AG04450 (cell line): ENCODE results near the gene FURIN. TPM values are rescaled to one million over a fixed set of nuclear protein-coding genes. Genes with fewer than 3 reads are reported as not detected.
"Not testable (repeated sequence)": the region's sequence is repeated elsewhere in the genome, so short reads cannot be mapped to it uniquely, and the experiment has no call there.

Experiments
- CTCF ChIA-PET: fragments of 300-600, 350-600 bp; formaldehyde crosslinking; extraction: SDS; loops from one replicate; lab custom pipeline; 2022; ENCODE audit warnings: antibody characterized with exemption, inconsistent platforms; lab: Charles Lee
- POLR2A ChIA-PET: fragments of 350-600 bp; formaldehyde crosslinking; extraction: SDS; loops from one replicate; lab custom pipeline; 2021; ENCODE audit warnings: antibody characterized with exemption, inconsistent platforms; lab: Yijun Ruan, JAX
- DNase-seq: peaks from one replicate; pipeline ENCODE4 v3.0.0-alpha.2; 2011; ENCODE audit warnings: low read depth, low spot score
- H3K27ac ChIP-seq: one replicate; pipeline ENCODE4 v1.5.1; 2012; ENCODE audit warnings: low read depth, low read length, control low read depth
- H3K27me3 ChIP-seq: one replicate; pipeline ENCODE4 v1.6.0; 2012; ENCODE audit warnings: low read length; ENCODE audit not compliant: control insufficient read depth, insufficient read depth
- H3K4me3 ChIP-seq: 2 replicates; pipeline ENCODE4 v1.5.1; 2011; ENCODE audit warnings: mild to moderate bottlenecking, low read depth, low read length, control low read depth
- H3K9me3 ChIP-seq: 2 replicates; pipeline ENCODE4 v1.5.1; 2012; ENCODE audit warnings: low read length; ENCODE audit not compliant: control insufficient read depth, insufficient read depth
- polyA plus RNA-seq: library from polyadenylated mRNA; depleted of rRNA; stranded (reverse); fragments of >200 nt; gene quantifications from 2 replicates; pipeline ENCODE4 v1.2.3, GENCODE V29; 2011
- TF ChIP-seq, protein P1 (sequence below): IDR thresholded peaks from 2 replicates; pipeline ENCODE4 v1.5.1; 2011; ENCODE audit warnings: low read depth, low read length, control low read depth, inconsistent platforms

Gene FURIN
- polyA plus RNA-seq, 1 experiment = 14.0 TPM

DNA sequence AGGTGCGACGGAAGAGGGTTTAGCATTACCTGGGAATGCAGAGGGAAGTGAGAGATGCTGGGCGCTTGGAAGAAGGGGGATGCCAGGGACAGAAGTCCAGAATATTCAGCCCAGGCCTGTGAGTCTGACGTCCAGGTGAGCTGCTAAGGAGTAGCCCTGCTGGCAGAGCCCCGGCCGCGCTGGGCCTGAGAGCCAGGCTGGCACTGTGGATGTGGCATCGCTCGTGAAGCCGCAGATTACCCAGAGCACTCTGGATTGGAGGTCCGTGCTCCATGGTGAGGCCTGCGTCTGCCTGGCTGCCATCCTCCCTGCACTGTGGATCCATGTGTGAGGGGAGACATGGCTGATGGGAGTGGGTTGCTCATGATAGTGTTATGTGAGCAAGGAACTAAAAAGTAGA lies 49.2 kb downstream of the FURIN start:
- no peak overlapping the region for H3K27ac ChIP-seq
- no peaks in the 10 kb centered on the region for H3K27me3 ChIP-seq
- CTCF ChIA-PET = interaction anchor here (3.0 kb wide), 1 partner anchor 15 kb away, joined by 22 read pairs; the partner anchor contains the start of gene HDDC3
- H3K4me3 ChIP-seq = no peak overlapping the region
- no peak for DNase-seq
- POLR2A ChIA-PET = interaction anchor here (1.6 kb wide), 1 partner anchor 17 kb away, joined by 3 read pairs; the partner anchor contains the start of gene UNC45A
- no peaks in the 10 kb centered on the region for H3K9me3 ChIP-seq
- TF ChIP-seq, protein P1, sequence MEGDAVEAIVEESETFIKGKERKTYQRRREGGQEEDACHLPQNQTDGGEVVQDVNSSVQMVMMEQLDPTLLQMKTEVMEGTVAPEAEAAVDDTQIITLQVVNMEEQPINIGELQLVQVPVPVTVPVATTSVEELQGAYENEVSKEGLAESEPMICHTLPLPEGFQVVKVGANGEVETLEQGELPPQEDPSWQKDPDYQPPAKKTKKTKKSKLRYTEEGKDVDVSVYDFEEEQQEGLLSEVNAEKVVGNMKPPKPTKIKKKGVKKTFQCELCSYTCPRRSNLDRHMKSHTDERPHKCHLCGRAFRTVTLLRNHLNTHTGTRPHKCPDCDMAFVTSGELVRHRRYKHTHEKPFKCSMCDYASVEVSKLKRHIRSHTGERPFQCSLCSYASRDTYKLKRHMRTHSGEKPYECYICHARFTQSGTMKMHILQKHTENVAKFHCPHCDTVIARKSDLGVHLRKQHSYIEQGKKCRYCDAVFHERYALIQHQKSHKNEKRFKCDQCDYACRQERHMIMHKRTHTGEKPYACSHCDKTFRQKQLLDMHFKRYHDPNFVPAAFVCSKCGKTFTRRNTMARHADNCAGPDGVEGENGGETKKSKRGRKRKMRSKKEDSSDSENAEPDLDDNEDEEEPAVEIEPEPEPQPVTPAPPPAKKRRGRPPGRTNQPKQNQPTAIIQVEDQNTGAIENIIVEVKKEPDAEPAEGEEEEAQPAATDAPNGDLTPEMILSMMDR = no peak

DNA sequence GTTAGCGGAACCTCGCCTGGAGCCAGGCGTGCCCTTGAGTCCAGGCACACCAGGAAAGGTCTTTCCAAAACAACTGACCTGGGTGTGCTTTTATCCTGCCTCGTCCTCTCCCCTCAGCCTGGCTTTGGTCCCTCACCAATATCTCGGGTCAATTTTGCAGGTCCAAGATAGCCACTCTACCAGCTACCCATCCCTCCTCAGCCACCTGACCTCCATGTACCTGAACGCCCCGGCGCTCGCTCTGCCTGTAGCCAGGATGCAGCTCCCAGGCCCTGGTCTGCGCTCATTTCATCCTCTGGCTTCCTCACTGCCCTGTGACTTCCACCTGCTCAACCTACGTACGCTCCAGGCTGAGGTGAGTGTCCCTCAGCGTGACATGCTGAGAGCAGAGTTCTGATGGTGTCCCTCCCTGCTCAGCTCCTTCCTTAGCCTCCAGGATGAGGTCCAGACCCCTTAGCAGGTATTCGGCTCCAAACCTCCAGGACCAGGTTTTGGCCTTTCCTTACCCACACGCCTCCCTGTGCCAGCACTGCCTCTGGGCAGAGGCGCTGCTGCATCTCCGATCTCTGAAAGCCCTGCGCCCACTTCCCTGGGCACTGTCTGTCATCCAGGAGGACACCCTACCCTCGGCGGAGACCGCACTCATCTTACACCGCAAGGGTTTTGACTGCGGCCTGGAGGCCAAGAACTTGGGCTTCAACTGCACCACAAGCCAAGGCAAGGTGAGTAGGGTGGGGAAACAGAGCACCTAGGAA lies 49.8 kb downstream of the FURIN start:
- TF ChIP-seq, protein P1 = no peak
- CTCF ChIA-PET = interaction anchor here (3.0 kb wide), 1 partner anchor 14 kb away, joined by 22 read pairs; the partner anchor contains the start of gene HDDC3
- Histone ChIP-seq H3K9me3 (no peaks in the 10 kb centered on the region), H3K27ac (no peak overlapping the region), H3K4me3 (no peak overlapping the region), H3K27me3 (no peaks in the 10 kb centered on the region)
- POLR2A ChIA-PET = interaction anchor here (1.6 kb wide), 1 partner anchor 17 kb away, joined by 3 read pairs; the partner anchor contains the start of gene UNC45A
- no peak for DNase-seq

DNA sequence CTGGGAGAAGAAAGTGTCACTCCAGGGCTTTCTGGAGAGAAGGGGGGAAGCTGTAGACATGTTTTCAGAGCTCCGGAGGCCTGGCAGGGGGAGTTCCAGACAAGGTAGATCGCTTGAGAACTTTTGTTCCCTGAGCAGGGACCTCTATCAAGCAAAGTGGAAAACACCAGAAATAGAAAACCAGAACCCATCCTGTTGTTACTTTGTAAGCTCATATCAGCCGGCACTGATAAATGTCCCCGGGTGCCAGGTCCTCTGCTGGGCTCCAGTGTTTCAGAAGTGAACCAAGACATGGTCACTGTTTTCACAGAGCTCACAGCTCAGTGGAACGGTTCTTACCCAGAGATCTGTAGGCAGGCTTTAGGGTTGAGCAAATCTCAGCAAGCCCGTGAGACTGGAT lies 50.4 kb downstream of the FURIN start:
- Histone ChIP-seq H3K4me3 (no peak overlapping the region), H3K9me3 (no peaks in the 10 kb centered on the region), H3K27me3 (no peaks in the 10 kb centered on the region), H3K27ac (no peak overlapping the region)
- TF ChIP-seq, protein P1 = no peak
- DNase-seq = no peak
- CTCF ChIA-PET = interaction anchor here (3.0 kb wide), 1 partner anchor 14 kb away, joined by 22 read pairs; the partner anchor contains the start of gene HDDC3
- POLR2A ChIA-PET = no interaction called here

DNA sequence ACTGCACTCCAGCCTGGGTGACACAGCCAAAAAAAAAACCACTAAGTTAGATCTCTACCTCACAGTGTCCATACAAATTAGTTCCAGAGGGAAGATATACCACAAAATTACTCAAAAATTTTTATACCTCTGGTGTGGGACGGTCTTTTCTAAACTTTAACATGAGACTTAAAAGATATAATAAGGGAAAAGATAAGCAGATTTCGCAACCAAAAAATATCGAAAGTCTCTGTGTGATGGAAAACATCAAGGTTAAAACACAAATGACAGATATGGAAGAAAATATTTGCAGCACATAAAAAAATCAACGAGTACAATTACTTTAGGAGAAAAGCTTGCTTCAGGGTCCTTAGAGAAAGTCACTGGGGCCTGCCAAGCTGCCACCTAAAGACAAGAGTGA lies 53.5 kb downstream of the FURIN start:
- Histone ChIP-seq H3K9me3 (no peaks in the 10 kb centered on the region), H3K27me3 (no peaks in the 10 kb centered on the region), H3K4me3 (no peak overlapping the region), H3K27ac (no peak overlapping the region)
- POLR2A ChIA-PET = interaction anchor here (1.3 kb wide), 1 partner anchor 9 kb away, joined by 3 read pairs; no protein-coding TSS in a partner anchor
- CTCF ChIA-PET = interaction anchor here (0.7 to 4.8 kb wide), 2 partner anchors 12 to 35 kb away, joined by 4 to 34 read pairs; partner anchors contain the start of genes HDDC3 and UNC45A
- no peak for DNase-seq
- TF ChIP-seq, protein P1 = no peak

DNA sequence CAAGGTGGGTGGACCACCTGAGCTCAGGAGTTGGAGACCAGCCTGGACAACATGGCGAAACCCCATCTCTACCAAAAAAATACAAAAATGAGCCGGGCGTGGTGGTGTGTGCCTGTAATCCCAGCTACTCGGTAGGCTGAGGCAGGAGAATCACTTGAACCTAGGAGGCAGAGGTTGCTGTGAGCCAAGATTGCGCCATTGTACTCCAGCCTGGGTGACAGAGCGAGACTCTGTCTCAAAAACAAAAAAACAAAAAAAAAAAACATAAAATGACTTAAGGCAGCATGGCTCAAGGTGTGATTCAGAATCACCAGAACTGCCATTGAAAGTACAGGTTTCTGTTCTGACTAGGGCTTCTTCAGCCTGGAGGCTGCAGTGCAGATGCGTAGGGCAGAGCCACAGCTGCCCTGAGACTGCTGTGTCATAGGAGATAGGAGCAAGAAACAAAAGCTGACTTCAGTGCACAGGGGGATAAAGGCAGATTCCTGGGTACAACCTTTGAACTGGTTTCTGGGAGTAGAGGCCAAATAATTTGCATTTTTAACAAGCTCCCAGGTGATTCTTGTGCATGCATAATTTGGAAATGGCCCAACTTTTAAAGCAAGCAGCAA lies 54.4 kb downstream of the FURIN start:
- not testable (repeated sequence) for DNase-seq, H3K9me3 ChIP-seq, H3K27ac ChIP-seq, H3K4me3 ChIP-seq, H3K27me3 ChIP-seq
- CTCF ChIA-PET = interaction anchor here (0.6 to 4.8 kb wide), 2 partner anchors 11 to 712 kb away, joined by 3 to 34 read pairs; partner anchors contain the start of genes HDDC3 and UNC45A
- POLR2A ChIA-PET = interaction anchor here (0.9 kb wide), 1 partner anchor 10 kb away, joined by 3 read pairs; the partner anchor contains the start of gene HDDC3
